ENCODE results near the gene SBF2.

GRCh38 chr11:10022764-10023163 is 271.3 kb downstream of the SBF2 start:
- no peak for TF ChIP-seq CTCF (IDR thresholded peaks at IDR 0.05)
- TF ChIP-seq POLR2A (IDR thresholded peaks at IDR 0.05) = no peak

All from esophagus squamous epithelium (tissue), 4 donors.